ENCODE data around the gene TNS1. TPM values are rescaled to one million over a fixed set of nuclear protein-coding genes. Genes with fewer than 3 reads are reported as not detected.

Gene TNS1
- total and polyA plus RNA-seq, 9 of the 15 experiments (the other 6 are each of a cell fraction or from before 2014, with no cell fraction given), result 0.13 to 2.7 (median 0.77) TPM

GRCh38 chr2:217939629-217940245 is 63.1 kb downstream of the TNS1 start:
- H3K9ac ChIP-seq (ENCODE audit: insufficient read depth in 1 of 2, low read depth in 2 of 2, low read length in 2 of 2), result no peak overlapping the region
- intact Hi-C loops (cut with micrococcal nuclease), result no loop called here
- no peak overlapping the region for H3K4me2 ChIP-seq (ENCODE audit: insufficient read depth, low read length)
- 10% methylated on average over 2 of the region's 7 CpGs for WGBS (ENCODE audit: insufficient coverage, low coverage, missing lambda C conversion rate)
- H3K9me3 ChIP-seq (replicated peaks; ENCODE audit: control insufficient read depth, insufficient read depth, low read depth, low read length), result no peaks in the 10 kb centered on the region
- ChIA-PET POLR2A (no interaction called here), CTCF (ENCODE audit: low intra/inter-chr PET ratio) (no interaction called here)
- no peaks in the 10 kb centered on the region for H4K20me1 ChIP-seq (replicated peaks; ENCODE audit: control insufficient read depth, insufficient read depth, low read length)
- H3K4me3 ChIP-seq, result no peak overlapping the region
- H2AFZ ChIP-seq (ENCODE audit: low read depth, low read length), result no peak overlapping the region
- ATAC-seq, result no peak
- no peak for DNase-seq (ENCODE audit: extremely low read depth in 1 of 4, low spot score in 3 of 4)
- no peak for TF ChIP-seq IFI16 (CRISPR knock-in tag; IDR thresholded peaks at IDR 0.05)
- no peak for TF ChIP-seq KDM4B (IDR thresholded peaks at IDR 0.05; ENCODE audit: borderline replicate concordance in 2 of 2, low read depth in 1 of 2)
- TF ChIP-seq HOXB6 (CRISPR knock-in tag; IDR thresholded peaks at IDR 0.05; ENCODE audit: borderline replicate concordance), result no peak
- TF ChIP-seq SIN3B (IDR thresholded peaks at IDR 0.05; ENCODE audit: low read depth), result no peak
- no peak for TF ChIP-seq ZNF311 (CRISPR knock-in tag; IDR thresholded peaks at IDR 0.05)
- TF ChIP-seq ZNF444 (CRISPR knock-in tag; IDR thresholded peaks at IDR 0.05), result no peak
- no peak for TF ChIP-seq ZNF449 (CRISPR knock-in tag; IDR thresholded peaks at IDR 0.05)
- TF ChIP-seq, protein P1, sequence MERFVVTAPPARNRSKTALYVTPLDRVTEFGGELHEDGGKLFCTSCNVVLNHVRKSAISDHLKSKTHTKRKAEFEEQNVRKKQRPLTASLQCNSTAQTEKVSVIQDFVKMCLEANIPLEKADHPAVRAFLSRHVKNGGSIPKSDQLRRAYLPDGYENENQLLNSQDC (CRISPR knock-in tag; IDR thresholded peaks at IDR 0.05), result no peak
- no peak for TF ChIP-seq HCFC1 (IDR thresholded peaks at IDR 0.05; ENCODE audit: low read depth, low read length)
- no peak for TF ChIP-seq ZNF316 (IDR thresholded peaks at IDR 0.05)
- TF ChIP-seq KHSRP (IDR thresholded peaks at IDR 0.05), result no peak
- no peak for TF ChIP-seq ZNF165 (CRISPR knock-in tag; IDR thresholded peaks at IDR 0.05; ENCODE audit: borderline replicate concordance)
- H3K27ac ChIP-seq (ENCODE audit: extremely low read depth, low read depth, low read length), result no peak overlapping the region
- in situ Hi-C loops (cut with MboI), result no loop called here
- peaks cover 0 to 12% of the 10 kb centered on the region in 2 experiments; a peak in 3 of 5 replicates for H3K27me3 ChIP-seq (ENCODE audit: control insufficient read depth in 2 of 2, insufficient read depth in 2 of 2, low read length in 2 of 2)
- no peaks in the 10 kb centered on the region for H3K9me1 ChIP-seq (ENCODE audit: control insufficient read depth, insufficient read depth, low read length)
- H3K4me1 ChIP-seq (replicated peaks in 1 of 2; ENCODE audit: control insufficient read depth in 2 of 2, insufficient read depth in 2 of 2, low read length in 2 of 2), result peaks cover 2 to 15% of the 10 kb centered on the region in 2 experiments; a peak in 3 of 5 replicates
- no peaks in the 10 kb centered on the region for H3K79me2 ChIP-seq (ENCODE audit: control insufficient read depth, insufficient read depth, low read length)
- FAIRE-seq, result no peak
- BruUV-seq (replicated peaks), result no TSS peak
- no peaks in the 10 kb centered on the region for H3K36me3 ChIP-seq (ENCODE audit: control insufficient read depth, insufficient read depth, low read length)

Data from K562 (cell line).